WTC11 (cell line): Measurements from ENCODE around the gene LEKR1.

Experiments
- ELF4 ChIP-seq: sonication (generic); formaldehyde crosslinking; IDR thresholded peaks from 2 replicates; pipeline ENCODE4 v1.8.1; 2022; ENCODE audit warnings: low read depth, mild to moderate bottlenecking, moderate library complexity, missing genetic modification reagents
- PRDM15 ChIP-seq: sonication (generic); formaldehyde crosslinking; IDR thresholded peaks from 2 replicates; pipeline ENCODE4 v1.8.0; 2022; ENCODE audit warnings: missing genetic modification reagents
- ZNF219 ChIP-seq: sonication (generic); formaldehyde crosslinking; IDR thresholded peaks from 2 replicates; pipeline ENCODE4 v1.8.0; 2023; ENCODE audit warnings: missing genetic modification reagents, mild to moderate bottlenecking, borderline replicate concordance
- ZNF416 ChIP-seq: fragments of 250-450 bp; sonication (Bioruptor Pico); IDR thresholded peaks from 2 replicates; pipeline ENCODE4 v1.9.0; 2021; ENCODE audit warnings: mild to moderate bottlenecking, inconsistent platforms

GRCh38 chr3:156834435-156834834 is 8.3 kb downstream of the LEKR1 start:
- TF ChIP-seq ZNF416 (CRISPR knock-in tag) = no peak
- TF ChIP-seq PRDM15 (CRISPR knock-in tag) = no peak
- TF ChIP-seq ZNF219 (CRISPR knock-in tag) = no peak
- TF ChIP-seq ELF4 (CRISPR knock-in tag) = no peak
